Activated CD4-positive, alpha-beta T cell treated with anti-CD3 and anti-CD28 coated beads, Interleukin-2, amount 50 U/mL, for 4 hours (primary cell): ENCODE results near the gene ALPI.

Source experiments
- DNase-seq, 2 experiments: peaks; one replicate each; pipeline ENCODE4 v3.0.0-alpha.2; 2020

The ALPI gene

DNA sequence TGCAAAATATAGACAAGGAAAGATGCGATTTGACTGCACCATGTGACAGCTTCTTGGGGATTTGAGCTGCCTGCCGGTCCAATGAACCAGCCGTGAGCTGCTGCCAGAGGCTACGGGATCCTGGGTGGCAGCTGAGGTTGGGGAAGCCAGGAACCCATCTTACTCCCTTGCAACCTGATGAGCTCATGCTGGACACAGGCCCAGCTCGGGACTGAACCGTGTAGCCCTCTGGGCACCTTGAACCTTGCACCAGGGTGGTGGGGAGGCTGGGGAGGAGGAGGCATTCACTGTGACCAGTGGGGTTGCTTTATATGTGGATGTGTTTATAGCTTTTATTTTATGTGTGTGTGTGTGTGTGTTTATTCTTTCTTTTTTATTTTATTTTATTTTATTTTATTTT is 9.1 kb downstream of the ALPI start:
- DNase-seq, result no peak

DNA sequence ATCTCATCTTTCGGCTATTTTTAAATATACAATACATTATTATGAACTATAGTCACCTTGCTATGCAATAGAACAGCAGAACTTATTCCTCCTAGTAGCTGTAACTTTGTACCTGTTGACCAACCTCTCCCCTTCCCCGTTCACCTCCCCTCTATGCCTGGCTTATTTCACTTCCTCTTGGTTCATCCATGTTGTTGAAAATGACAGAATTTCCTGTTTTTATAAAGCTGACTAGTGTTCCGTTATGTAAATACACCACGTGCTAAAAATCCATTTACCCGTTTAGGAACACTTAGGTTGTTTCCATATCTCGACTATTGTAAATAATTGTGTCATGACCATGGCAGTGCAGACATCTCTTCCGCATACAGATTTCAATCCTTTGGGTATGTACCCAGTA is 10.3 kb downstream of the ALPI start:
- DNase-seq, result no peak

DNA sequence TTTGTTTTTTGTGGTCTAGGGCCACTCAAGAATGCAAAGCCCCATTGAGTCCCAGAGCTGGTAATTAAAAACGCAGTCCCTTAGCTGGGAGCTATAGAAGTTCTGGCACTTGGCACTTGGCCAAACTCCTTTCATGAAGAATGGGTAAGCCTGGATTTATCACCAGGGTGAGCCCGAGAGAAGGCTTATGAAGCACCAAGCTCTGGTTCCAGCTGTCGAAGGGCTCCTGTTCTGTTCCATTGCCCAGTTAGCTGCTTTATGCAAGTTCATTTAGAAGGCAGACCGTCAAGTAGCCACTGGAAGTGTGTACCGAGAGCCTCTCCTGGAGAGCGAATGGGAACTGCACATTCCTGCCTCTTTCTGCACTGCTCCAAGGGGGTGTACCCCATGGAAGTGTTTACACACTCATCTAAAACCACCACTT is 17.5 kb downstream of the ALPI start:
- no peak for DNase-seq

DNA sequence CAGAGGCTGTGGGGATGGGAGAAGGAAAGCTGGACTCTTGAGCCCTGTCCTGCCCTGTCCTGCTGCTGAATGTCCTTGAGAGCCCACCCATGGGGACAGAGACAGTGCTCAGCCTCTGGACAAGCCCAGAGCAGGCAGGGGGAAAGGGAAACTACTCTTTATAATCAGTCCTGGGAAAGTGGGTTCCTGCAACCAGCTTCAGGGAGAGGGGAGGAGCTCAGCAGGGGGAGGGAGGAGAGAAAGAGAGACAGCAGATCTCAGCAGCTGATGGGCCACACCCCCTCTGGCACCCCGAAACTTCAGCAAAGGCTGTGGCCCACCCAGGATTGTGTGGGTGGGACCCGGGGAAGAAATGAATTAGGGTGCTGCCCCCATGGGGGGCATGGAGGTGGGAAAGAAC is 20.1 kb downstream of the ALPI start:
- DNase-seq, result no peak

DNA sequence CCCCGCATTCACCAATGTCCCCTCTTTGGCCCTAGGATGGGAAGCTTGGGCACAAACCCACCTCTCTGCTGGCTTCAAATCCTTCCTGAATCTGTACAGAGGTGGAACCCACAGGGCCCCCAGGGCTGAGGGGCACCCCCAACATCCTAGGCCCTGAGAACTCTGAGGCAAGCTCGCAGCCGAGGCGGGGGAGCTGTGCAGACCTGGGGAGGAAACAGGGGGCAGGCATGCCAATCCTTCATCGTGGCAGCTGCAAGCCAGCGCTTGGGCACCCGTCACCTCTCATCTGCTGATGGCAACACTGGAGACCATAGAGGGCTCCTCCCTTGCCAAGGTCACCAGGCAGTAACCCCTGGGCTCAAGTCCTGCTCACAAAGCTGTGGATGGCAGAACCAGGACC is 20.8 kb downstream of the ALPI start:
- no peak for DNase-seq

DNA sequence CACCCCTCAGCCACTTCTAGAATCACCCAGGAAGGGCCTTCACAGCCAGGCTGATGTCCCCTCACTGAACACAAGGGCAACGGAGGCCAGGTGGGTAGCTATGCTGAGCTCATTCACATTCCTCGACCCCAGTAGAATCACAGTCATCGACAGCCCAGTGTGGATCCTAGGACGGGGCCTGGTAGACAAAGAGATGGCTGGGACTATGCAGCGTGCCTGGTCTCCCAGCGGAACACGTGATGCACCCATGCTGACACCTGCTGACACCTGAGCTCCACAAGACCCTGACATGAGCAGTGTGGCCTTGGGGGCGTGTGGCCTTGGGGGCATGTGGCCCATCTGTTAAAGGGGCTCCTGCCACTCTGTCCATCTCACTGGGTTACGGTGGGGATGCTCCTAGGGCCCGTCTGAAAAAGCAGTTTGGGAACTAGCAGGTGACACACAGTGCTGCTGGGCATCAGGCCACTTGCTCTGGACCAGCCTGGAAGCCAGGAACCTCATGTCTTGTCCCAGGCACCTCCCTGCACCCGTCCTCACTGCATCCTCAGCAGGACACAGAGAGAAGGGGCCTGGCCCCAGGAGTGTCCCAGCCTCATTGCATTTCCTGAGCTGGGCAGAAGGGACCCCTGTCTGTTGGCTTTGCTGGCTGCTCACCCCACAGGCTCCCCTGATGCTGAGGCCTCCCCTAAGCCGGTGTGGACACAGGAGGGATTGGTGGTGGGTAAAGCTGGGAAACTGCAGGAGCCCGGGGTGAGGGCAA is 22.0 kb downstream of the ALPI start:
- DNase-seq, result no peak

DNA sequence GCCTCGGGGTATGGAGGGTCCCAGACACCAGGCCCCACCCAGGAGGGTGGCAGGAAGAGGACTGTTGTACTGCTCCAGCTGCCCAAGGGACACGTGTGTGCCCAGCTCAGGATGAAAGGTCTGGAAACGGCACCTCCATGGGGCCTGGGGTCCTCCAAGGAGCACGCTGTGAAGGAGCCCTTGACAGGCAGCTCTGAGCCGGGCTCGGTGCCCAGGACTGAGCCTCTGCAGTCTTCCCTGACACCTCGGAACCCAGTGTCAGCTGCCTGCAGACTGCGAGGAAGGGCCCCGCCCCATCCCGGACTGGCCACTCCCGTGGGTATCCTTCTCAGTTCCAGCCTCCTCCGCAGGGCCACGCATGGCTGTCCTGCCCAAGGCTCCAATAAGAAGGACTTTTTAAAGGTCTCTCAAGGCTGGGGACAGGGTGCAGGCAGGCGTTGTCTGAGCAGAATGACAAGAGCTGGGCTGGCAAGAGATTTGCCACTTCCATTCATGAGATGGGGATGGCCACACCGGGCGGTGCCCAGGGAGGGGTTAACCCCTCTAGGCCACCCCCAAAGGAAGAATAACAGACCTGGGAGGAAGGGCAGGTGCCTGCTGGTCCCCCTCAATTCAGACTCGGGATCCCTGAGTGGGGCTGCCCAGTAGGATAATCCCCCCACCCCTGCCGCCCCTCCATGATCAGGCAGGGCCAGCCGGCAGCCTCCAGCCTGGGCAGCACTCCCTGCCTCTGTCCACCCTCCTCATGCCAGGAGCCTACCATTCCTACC is 22.8 kb downstream of the ALPI start:
- no peak for DNase-seq

DNA sequence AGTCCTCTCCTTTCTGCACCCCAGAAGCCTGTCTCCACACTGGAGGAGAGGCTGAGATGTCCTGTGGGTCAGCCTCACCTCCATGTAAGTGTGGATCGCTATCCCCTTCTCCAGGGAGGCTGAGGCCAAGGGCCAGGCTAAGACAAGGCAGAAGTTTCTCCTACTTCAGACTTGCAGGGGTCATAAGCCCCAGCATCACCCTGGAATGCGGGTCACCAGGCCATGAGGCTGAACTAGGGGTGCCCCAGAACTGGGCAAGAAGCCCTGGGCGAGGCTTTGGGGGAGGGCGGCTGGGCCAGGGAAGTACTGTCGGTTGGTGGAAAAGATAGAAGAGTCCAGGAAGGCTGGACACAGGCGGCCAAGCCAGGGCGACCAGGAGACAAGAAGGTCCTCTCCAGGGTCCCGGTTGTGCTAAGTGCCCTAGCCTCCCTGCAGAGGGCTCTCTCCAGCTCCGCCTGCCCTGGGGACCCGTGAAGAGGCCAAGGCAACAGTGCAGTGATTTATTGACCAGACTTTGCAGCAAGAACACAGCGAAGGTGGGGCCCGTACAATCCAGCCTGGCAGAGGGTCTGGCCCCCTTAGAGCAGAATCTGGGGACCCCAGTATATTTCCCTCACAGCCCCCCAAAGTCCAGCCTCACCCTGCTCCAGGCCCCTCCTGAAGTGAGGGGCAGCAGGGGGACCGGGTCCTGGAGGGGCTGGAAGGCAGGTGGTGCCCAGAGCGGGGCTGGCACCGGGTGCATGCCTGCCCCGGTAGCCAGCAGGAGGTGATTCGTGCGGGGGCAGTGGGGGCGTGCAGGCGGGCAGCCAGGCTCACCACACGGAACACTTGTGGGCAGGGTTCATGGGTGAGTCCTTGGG is 23.6 kb downstream of the ALPI start:
- DNase-seq, result no peak

DNA sequence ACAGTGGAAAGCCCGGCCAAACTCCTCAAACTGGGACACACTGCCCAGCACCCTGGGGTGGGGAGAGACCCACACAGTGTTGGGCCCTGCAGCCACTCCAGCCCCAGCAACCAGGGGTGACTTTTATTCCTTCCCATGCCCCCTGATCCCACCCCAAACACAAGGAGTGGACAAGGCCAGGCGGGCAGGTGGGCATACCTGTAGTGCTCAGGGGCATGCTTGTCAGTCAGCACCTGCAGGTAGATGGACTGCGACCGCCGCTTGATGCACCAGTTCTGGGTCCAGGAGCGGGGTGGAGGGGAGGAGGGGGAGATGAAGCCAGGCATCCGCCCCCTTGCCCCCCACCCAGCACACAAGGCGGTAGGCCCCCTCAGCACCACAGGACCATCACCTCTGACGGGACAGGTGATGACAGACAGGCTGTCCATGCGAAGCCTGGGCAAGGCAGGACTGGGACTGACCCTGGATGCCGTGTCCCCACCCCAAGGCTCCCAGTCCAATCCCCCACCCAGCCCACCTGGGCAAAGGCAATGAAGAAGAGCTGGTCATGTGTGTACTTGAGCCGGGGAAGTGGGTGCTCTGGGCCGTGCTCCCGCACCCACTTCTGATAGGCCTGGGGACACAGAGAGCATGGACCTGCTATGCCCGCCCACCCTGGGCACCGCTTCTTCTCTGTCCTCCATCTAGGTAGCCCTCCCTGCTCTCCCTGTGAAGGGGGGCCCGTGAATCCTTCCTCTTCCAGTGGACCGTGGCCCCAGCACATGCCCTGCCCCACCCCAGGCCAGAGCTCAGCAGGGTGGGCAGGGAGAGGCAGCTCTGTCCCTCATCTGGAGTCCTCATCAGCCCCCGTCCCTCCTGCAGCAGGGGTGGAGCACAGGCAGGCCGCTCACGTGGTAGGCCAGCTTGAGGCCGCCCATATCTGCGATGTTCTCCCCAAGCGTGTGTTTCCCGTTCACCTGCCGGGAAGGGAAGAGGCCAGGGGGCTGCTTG is 24.5 kb downstream of the ALPI start:
- DNase-seq, result no peak

DNA sequence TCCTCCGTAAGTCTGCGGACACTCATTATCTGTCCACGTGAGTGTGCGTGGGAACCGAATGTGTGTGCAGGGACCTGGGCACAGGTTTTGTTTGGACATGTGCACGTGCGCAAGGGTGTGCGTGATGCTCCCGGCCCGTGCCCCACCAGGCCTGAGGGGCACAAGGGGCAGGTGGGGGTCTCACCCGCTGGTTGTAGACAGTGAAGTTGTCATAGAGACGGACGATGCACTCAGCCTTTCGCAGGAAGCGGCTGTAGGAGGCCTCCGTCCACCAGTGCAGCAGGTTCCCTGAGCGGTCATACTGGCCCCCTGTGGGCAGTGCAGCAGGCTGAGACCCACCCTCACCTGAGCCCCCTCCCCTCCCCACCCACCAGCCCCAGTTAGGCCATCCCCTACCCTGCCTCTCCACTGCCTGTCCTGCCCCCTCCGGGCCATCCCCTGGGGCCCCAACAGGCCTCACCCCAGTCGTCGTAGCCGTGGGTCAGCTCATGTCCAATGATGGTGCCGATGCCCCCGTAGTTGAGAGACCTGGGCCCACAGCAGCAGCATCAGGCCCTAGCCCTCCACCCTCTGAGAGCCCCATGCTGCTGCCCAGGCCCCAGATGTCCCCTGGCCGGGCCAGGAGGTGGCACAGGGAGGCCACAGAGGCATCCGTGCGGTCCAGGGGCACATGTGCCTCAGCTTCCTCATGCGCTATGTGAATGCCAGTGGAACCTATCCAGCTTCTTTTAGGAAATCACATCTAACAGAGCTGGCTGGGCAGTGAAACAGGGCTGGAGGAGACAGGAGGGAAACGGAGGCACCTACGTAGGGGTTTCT is 25.6 kb downstream of the ALPI start:
- DNase-seq, result no peak

DNA sequence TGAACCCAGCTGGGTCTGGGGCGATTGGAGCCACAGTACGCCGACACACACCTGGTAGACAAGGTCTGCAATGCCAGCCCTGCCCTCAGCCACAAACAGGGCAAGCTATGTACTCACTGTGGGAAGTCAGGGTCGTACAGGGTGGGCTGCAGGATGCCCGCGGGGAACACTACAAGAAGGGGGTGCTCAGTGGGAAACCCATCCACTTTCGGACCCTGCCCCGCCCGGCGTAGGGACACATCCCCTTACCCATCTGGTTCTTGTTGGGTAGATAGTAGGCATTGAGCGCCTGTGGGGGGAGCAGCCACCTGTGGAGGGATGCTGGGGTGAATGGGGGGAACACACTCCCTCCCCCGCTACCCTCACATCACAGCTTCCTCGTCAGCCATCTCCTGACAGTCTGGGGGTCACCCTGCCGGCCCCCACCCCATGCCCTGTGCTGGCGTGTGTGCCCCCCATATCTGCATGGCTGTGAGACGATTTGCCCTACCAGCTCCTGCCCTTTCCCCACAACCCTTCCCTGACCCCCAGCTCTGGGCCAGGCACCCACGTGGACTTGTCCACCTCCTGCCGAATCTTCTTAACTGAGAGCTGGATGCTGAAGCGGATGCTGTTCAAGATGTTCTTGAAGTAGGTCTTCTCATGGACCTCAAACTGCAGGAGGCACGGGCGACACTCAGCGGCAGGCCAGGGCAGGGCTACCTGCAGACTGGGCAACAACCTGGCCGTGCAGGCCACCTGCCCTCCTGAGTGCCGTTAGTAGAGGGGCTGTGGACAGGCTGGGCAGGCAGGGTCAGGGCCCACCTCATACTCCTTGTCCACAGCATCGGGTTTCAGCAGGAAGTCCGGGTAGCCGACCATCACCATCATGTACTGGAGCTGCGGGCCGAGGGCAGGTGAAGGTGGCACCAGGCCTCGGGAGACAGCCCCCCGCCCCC is 26.6 kb downstream of the ALPI start:
- DNase-seq, result no peak

DNA sequence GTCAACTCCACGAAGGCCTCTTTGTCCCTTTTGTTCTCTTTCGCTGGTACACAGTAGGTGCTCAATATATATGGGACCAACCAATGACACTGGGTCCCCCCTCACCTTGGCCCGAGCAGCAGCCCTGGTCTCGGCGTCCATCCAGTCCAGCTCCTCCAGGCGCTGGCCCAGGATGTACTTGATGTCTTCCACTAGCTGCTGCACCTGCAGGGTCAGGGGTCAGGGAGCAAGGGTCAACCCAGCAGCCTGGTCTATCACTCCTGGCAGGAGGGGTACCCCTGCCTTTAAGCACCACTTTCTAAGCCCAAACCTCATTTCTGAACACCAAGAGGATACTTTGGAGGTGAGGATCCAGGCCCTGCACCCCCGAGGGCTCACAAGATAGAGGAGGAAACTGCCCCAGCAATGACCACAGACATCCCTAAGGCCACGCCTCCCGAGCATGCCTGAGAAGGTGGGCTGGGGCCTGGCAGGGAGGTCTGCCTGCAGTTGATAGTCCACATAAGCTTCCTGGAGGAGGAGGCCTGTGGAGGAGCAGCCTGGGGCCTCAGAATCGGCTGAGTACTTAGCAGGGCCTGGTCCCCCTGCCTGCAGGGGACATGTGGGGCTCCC is 27.5 kb downstream of the ALPI start:
- no peak for DNase-seq

DNA sequence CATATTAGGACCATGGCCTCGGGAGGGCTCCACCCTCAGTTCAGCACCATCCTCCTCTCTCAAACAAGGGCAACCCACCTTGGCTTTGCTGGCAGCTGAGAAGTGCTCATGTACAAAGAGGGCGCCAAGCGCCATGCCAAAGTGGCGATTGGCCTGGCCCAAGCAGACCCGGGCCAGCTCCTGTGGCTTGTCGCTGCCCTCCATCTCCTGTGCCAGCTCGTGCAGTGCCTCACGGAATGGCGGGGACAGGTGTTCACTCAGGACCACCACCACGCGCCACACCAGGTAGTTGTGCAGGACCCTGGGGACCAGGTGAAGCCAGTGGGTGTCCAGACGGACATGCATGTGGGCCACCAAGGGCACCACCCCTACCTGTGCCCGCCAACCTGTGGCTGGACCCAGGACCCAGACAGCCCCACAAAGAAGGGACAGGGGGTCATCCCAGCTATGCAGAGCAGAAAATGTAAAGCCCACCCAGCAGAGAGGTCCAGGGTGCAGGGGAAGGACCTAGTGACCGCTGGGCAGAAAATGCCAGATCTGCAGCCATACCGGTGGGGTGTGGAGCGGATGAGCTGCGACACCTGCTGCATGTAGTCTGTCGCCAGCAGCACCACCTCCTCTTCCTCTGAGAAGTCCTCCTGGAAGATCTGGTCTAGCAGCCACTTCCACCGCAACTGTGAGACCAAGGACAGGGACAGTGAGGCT is 28.1 kb downstream of the ALPI start:
- DNase-seq, result no peak

DNA sequence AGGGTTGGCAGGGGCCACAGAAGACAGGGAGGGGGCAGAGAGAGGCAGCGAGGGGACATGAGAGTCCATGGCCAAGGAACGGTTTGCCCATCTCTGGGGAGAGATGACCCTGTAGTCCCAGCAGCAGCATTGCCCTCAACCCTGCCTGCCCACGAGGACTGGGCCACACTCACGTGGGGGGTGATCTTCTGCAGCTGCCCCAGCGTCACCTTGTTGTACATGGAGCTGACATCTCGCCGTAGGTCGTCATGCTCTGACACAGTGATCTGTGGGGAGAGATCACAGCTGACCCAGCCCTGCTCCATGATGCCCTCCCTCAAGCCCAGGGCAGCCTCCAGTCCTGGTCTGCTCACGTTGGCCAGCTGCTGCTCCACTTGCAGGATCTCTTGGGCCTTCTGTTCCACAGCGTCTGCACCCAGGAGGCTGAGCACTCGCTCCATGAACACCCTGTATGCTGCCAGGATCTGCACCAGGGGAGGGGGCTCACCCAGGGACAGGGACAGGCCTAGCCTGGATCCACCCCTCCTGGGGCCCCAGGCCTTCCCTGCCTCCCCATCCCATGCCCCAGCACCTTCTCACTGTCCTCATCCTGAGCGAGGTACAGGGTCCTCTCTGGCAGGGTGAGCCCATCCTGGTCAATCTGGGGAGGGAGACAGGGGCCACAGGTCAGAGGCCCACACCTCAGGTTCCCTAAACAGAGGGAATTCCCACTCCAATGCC is 28.8 kb downstream of the ALPI start:
- no peak for DNase-seq

DNA sequence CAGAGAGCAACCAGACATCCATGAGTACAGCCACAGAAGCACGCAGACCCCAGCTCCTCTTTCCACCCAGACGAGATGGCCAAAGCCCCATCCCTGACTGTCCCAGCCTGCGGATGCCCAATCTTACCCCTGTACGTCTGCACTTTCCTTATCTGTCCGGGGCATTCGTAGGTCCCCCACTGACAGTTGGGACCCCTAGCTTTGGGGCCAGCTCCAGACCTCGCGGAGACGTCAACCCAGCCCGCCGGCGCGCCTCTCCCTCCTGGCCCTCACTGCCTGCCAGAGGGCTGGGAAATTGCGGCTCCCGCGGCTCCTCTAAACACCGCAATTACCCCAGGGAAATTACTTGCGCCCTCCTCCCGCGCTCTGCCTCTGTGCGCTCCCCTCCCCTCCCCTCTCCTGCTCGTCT is 29.4 kb downstream of the ALPI start:
- no peak for DNase-seq

DNA sequence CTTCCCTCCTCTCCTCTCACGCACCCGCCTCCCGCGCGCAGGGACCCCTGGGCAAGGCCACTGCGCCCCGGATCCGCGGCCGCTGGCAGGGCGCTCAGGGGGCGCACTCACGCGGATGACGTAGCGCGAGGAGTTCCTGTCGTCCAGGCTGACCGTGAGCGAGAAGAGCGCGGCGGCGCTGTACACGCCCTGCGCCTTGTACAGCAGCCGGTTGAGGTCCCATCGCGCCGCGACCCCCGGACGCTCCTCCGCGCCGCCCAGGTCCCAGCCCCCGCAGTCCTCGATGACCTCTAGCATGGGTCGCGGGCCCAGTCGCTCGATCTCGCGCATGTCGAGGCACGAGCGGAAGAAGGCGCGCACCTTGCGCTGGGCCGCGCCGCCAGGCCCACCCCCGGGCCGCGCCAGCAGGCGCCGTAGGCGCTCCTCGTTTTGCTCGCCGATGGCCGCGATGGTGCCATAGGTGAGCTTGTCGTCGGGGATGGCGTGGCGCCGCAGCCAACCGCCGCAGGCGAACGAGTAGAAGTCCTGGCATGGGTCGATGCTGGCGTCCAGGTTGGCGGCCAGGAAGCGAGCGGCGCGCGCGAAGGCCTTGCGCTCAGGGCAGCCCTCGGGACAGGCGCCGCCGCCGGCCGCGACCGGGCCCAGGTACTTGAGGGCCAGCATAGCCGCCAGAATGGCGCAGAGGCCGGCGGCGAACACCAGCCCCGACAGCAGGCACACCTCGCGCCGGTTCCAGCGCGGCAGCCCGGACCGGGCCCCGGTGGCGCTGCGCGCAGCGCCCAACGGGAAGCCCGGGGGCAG is 30.0 kb downstream of the ALPI start:
- no peak for DNase-seq
